Globus pallidus (tissue), 1 donor: ENCODE data around the gene HSPG2.
"Not testable (repeated sequence)": the region's sequence is repeated elsewhere in the genome, so short reads cannot be mapped to it uniquely, and the experiment has no call there.

Experiments
- DNase-seq: peaks from one replicate; pipeline ENCODE4 v3.0.0-alpha.2; 2015; ENCODE audit warnings: low spot score

HSPG2 gene

GRCh38 chr1:21937034-21937371 lies at the start of gene HSPG2:
Gene HSPG2, minus strand, starts transcription at chr1:21937310. Its CDS starts 93 bp downstream, at chr1:21937217.
- no peak for DNase-seq

GRCh38 chr1:21986386-21986785 lies 49.3 kb upstream of the HSPG2 start:
- DNase-seq, result not testable (repeated sequence)

- DNase-seq, result not testable (repeated sequence)
Observed at GRCh38 chr1:21985893-21986292, 48.8 kb upstream of the HSPG2 start.

- DNase-seq, result not testable (repeated sequence)
Observed at GRCh38 chr1:21983539-21983938, 46.4 kb upstream of the HSPG2 start.

- DNase-seq, result not testable (repeated sequence)
Observed at GRCh38 chr1:21982122-21982521, 45.0 kb upstream of the HSPG2 start.

GRCh38 chr1:21981253-21981652 lies 44.1 kb upstream of the HSPG2 start:
- DNase-seq, result not testable (repeated sequence)

- DNase-seq, result not testable (repeated sequence)
Observed at GRCh38 chr1:21980515-21981220, 43.6 kb upstream of the HSPG2 start.

GRCh38 chr1:21978209-21978608 lies 41.1 kb upstream of the HSPG2 start:
- DNase-seq, result not testable (repeated sequence)

GRCh38 chr1:21976703-21977239 lies 39.7 kb upstream of the HSPG2 start, which contains the start of gene CELA3B:
Gene CELA3B, plus strand, starts transcription at chr1:21977022. Its CDS starts 18 bp downstream, at chr1:21977040.
- DNase-seq, result not testable (repeated sequence)

- not testable (repeated sequence) for DNase-seq
Observed at GRCh38 chr1:21975296-21975695, 38.2 kb upstream of the HSPG2 start.

GRCh38 chr1:21974699-21975098 lies 37.6 kb upstream of the HSPG2 start:
- DNase-seq, result not testable (repeated sequence)

- DNase-seq, result not testable (repeated sequence)
Observed at GRCh38 chr1:21973948-21974347, 36.8 kb upstream of the HSPG2 start.

- DNase-seq, result not testable (repeated sequence)
Observed at GRCh38 chr1:21972973-21973441, 35.9 kb upstream of the HSPG2 start.

- not testable (repeated sequence) for DNase-seq
Observed at GRCh38 chr1:21970523-21970922, 33.4 kb upstream of the HSPG2 start.

GRCh38 chr1:21969066-21969465 lies 32.0 kb upstream of the HSPG2 start:
- DNase-seq, result not testable (repeated sequence)

GRCh38 chr1:21967216-21967615 lies 30.1 kb upstream of the HSPG2 start:
- not testable (repeated sequence) for DNase-seq

- no peak for DNase-seq
Observed at GRCh38 chr1:21966247-21967000, 29.3 kb upstream of the HSPG2 start.

GRCh38 chr1:21963477-21964217 lies 26.5 kb upstream of the HSPG2 start:
- peak; percentile 37 for DNase-seq

GRCh38 chr1:21961799-21962198 lies 24.7 kb upstream of the HSPG2 start:
- no peak for DNase-seq

GRCh38 chr1:21961337-21961736 lies 24.2 kb upstream of the HSPG2 start:
- no peak for DNase-seq

GRCh38 chr1:21956720-21957552 lies 19.8 kb upstream of the HSPG2 start:
- no peak for DNase-seq
